Progenitor cell of endocrine pancreas (in vitro differentiated cells): Measurements from ENCODE around the gene ADAMTSL3. TPM values are rescaled to one million over a fixed set of nuclear protein-coding genes. Genes with fewer than 3 reads are reported as not detected.

ENCODE experiments used
- DNase-seq: peaks from one replicate; pipeline ENCODE4 v3.0.0; 2021; ENCODE audit warnings: low spot score; ENCODE audit not compliant: unreplicated experiment
- H3K27ac Mint-ChIP-seq: 2 replicates; pipeline ENCODE4 v1.8.0; 2021; ENCODE audit warnings: mild to moderate bottlenecking, moderate library complexity, mixed read lengths
- H3K27me3 Mint-ChIP-seq: 2 replicates; pipeline ENCODE4 v1.8.0; 2021; ENCODE audit warnings: mixed read lengths
- H3K36me3 Mint-ChIP-seq: 2 replicates; pipeline ENCODE4 v1.8.0; 2022; ENCODE audit warnings: mixed read lengths; ENCODE audit not compliant: insufficient read depth
- H3K4me1 Mint-ChIP-seq: 2 replicates; pipeline ENCODE4 v1.8.0; 2021; ENCODE audit warnings: low read depth, mixed read lengths
- H3K4me3 Mint-ChIP-seq: 2 replicates; pipeline ENCODE4 v1.8.0; 2021; ENCODE audit warnings: low read depth, mild to moderate bottlenecking, moderate library complexity, mixed read lengths
- H3K9me3 Mint-ChIP-seq: 2 replicates; pipeline ENCODE4 v1.8.0; 2021; ENCODE audit warnings: low read depth, mixed read lengths
- CTCF ChIP-seq: fragments of 200-600 bp; sonication (generic); IDR thresholded peaks from one replicate; pipeline ENCODE4 v1.5.0; 2021; ENCODE audit warnings: antibody characterized with exemption, mild to moderate bottlenecking; ENCODE audit not compliant: unreplicated experiment
- total RNA-seq: library from RNA; stranded (reverse); gene quantifications from 2 replicates; pipeline ENCODE4 v1.2.1, GENCODE V29; 2021

ADAMTSL3 gene
- total RNA-seq, 1 donor from 2014 or later: 0.24 TPM

GRCh38 chr15:83999396-84000135 lies 345.6 kb downstream of the ADAMTSL3 start:
- Mint-ChIP-seq H3K4me3 (no peak overlapping the region), H3K9me3 (no peaks in the 10 kb centered on the region), H3K27me3 (no peaks in the 10 kb centered on the region), H3K36me3 (no peaks in the 10 kb centered on the region), H3K27ac (peak overlapping the region; percentile 34), H3K4me1 (peaks cover 10% of the 10 kb centered on the region)
- TF ChIP-seq CTCF: no peak
- DNase-seq: no peak

DNA sequence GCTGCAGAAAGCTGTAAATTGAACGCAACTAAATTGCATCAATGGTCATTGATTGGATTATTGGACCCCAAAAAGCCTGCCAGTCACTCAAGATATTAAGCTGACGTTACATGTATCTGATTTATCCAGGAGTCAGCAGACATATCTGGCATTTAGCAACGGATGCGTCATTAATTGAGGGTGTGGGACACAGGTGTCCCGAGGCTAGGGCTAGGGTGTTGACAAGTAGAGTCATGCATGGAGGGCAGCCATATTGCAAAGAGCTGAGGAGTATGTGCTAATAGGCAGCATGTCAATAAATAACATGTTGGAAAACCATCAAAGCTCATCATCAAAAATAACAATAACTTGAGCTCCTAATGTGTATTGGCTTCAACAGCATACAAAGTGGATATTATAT lies 347.1 kb downstream of the ADAMTSL3 start:
- Mint-ChIP-seq H3K27ac (no peak overlapping the region), H3K9me3 (no peaks in the 10 kb centered on the region), H3K36me3 (no peaks in the 10 kb centered on the region), H3K4me3 (no peak overlapping the region), H3K4me1 (peaks cover 10% of the 10 kb centered on the region), H3K27me3 (no peaks in the 10 kb centered on the region)
- no peak for DNase-seq
- no peak for TF ChIP-seq CTCF

DNA sequence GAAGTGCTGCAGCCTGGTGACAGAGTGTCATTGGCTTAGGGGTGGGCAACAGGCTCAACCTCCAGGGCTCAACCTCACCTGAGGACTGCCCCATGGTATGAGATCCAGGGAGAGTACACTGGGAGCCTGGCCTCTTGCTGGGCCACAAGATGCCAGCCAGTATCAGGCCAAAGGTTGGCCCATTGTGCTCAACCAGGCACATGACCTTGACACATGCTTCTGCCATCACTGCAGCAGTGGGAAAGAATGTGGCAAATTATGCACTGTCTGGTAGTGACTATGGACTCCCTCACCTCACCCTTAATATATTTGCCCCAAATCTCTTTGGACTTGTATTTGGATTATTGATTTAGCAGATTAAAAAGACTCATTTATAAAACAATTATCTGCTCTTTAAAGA lies 347.7 kb downstream of the ADAMTSL3 start:
- Mint-ChIP-seq H3K4me1 (peaks cover 10% of the 10 kb centered on the region), H3K27me3 (no peaks in the 10 kb centered on the region), H3K27ac (no peak overlapping the region), H3K36me3 (no peaks in the 10 kb centered on the region), H3K4me3 (no peak overlapping the region), H3K9me3 (no peaks in the 10 kb centered on the region)
- no peak for DNase-seq
- TF ChIP-seq CTCF: no peak

DNA sequence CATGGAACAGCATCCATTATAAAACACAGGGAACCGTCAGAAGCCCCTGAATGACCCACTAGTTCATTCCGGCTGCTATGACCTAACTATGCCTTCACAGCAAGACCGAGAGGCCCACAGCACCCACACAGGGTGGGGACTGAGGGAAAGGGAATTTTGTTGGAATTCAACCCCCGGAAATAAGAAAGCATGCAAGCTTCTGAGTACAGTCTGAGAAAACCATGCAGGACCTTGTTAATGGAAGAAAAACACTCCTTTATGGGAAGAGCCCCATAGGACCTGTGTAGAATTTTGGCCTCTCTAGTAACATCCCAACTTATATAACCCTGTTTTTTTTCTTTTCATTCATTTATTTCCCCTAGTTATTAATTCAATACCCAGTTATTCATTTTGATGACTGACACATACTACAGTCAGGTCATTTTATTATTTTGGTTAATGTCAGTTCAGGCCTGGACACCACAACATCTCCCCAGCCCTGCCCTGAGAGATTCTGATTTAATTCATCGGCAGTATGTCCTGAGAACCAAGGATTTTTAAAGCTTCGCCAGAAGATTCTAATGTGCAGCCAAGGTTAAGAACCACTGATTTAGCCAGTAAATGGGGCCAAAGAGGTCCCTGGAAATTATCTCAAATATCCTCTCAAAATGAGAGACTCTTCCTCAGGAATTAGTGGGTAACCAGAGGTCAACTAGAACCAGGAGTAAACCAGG lies 350.0 kb downstream of the ADAMTSL3 start:
- no peaks in the 10 kb centered on the region for H3K27me3 Mint-ChIP-seq
- no peak for DNase-seq
- TF ChIP-seq CTCF: no peak
- H3K9me3 Mint-ChIP-seq: no peaks in the 10 kb centered on the region
- peaks cover 10% of the 10 kb centered on the region for H3K4me1 Mint-ChIP-seq
- no peak overlapping the region for H3K4me3 Mint-ChIP-seq
- no peak overlapping the region for H3K27ac Mint-ChIP-seq
- no peaks in the 10 kb centered on the region for H3K36me3 Mint-ChIP-seq

- DNase-seq: no peak
- Mint-ChIP-seq H3K27me3 (no peaks in the 10 kb centered on the region), H3K4me1 (no peaks in the 10 kb centered on the region), H3K36me3 (no peaks in the 10 kb centered on the region), H3K4me3 (no peak overlapping the region), H3K9me3 (peaks cover 2% of the 10 kb centered on the region), H3K27ac (no peak overlapping the region)
- TF ChIP-seq CTCF: no peak
Observed at GRCh38 chr15:84006421-84006820, 352.5 kb downstream of the ADAMTSL3 start.
